Liver (tissue), 9 donors: ENCODE measurements around the gene HBE1. TPM values are rescaled to one million over a fixed set of nuclear protein-coding genes. Genes with fewer than 3 reads are reported as not detected.

Experiments
- DNase-seq: peaks from one replicate; pipeline ENCODE4 v3.0.0-alpha.2; 2017; ENCODE audit warnings: low spot score
- H3K27ac ChIP-seq, 2 donors: one replicate each; pipeline ENCODE4 v1.7.0; 2013; ENCODE audit warnings: inconsistent platforms in 2 of 2, low read length in 2 of 2, control low read depth in 1 of 2, low read depth in 1 of 2, mild to moderate bottlenecking in 1 of 2
- H3K27me3 ChIP-seq, 4 donors: one replicate each; pipeline versions ENCODE4 v1.6.1 to v1.7.0; 2013; ENCODE audit warnings: low read length in 3 of 4, inconsistent platforms in 1 of 4, mild to moderate bottlenecking in 1 of 4, moderate library complexity in 1 of 4; ENCODE audit not compliant: control insufficient read depth in 4 of 4, insufficient read depth in 4 of 4
- H3K36me3 ChIP-seq, 4 donors: one replicate each; pipeline versions ENCODE4 v1.6.1 to v1.7.0; 2013; ENCODE audit warnings: low read length in 3 of 4, mild to moderate bottlenecking in 3 of 4, low read depth in 1 of 4, moderate library complexity in 1 of 4; ENCODE audit not compliant: control insufficient read depth in 4 of 4, insufficient read depth in 3 of 4
- H3K4me1 ChIP-seq, 4 donors: one replicate each; pipeline versions ENCODE4 v1.6.1 to v1.7.0; 2013; ENCODE audit warnings: low read length in 3 of 4, mild to moderate bottlenecking in 3 of 4, moderate library complexity in 1 of 4; ENCODE audit not compliant: control insufficient read depth in 4 of 4, insufficient read depth in 4 of 4
- H3K4me3 ChIP-seq, 3 donors: one replicate each; pipeline versions ENCODE4 v1.6.1 to v1.7.0; 2013; ENCODE audit warnings: low read length in 3 of 3, control low read depth in 1 of 3, low read depth in 1 of 3, mild to moderate bottlenecking in 1 of 3
- H3K9ac ChIP-seq, 2 donors: one replicate each; pipeline ENCODE4 v1.7.0; 2013; ENCODE audit warnings: low read length in 2 of 2, mild to moderate bottlenecking in 2 of 2, moderate library complexity in 2 of 2, control low read depth in 1 of 2, low read depth in 1 of 2
- H3K9me3 ChIP-seq, 4 donors: one replicate each; pipeline versions ENCODE4 v1.6.1 to v1.7.0; 2013; ENCODE audit warnings: low read length in 3 of 4; ENCODE audit not compliant: control insufficient read depth in 4 of 4
- ATF3 ChIP-seq: IDR thresholded peaks from 2 replicates; pipeline ENCODE4 v1.6.1; 2016; ENCODE audit warnings: antibody characterized with exemption
- CTCF ChIP-seq: fragments of 150-350 bp; IDR thresholded peaks from 2 replicates; pipeline ENCODE4 v1.5.1; 2017; ENCODE audit warnings: improper control_type of control experiment, low read depth, low read length; ENCODE audit not compliant: missing input control
- EGR1 ChIP-seq, 2 donors: IDR thresholded peaks; 2 replicates each; pipeline ENCODE4 v1.6.1; 2016 to 2018; ENCODE audit warnings: antibody characterized with exemption in 2 of 2, low read depth in 2 of 2
- FOXA2 ChIP-seq: IDR thresholded peaks from 2 replicates; pipeline ENCODE4 v1.6.1; 2016; ENCODE audit warnings: antibody characterized with exemption
- GABPA ChIP-seq, 2 donors: IDR thresholded peaks in 1 of 2; conservative IDR thresholded peaks in 1 of 2; 2 replicates each; pipeline ENCODE4 v1.6.1; 2016; ENCODE audit warnings: antibody characterized with exemption in 2 of 2, mild to moderate bottlenecking in 1 of 2, moderate library complexity in 1 of 2
- HNF4G ChIP-seq: IDR thresholded peaks from 2 replicates; pipeline ENCODE4 v1.6.1; 2016; ENCODE audit warnings: antibody characterized with exemption
- JUND ChIP-seq, 2 donors: IDR thresholded peaks; 2 replicates each; pipeline ENCODE4 v1.6.1; 2016; ENCODE audit warnings: antibody characterized with exemption in 2 of 2
- NR2F2 ChIP-seq: IDR thresholded peaks from 2 replicates; pipeline ENCODE4 v1.6.1; 2016; ENCODE audit warnings: antibody characterized with exemption
- RAD21 ChIP-seq, 2 donors: IDR thresholded peaks; 2 replicates each; pipeline ENCODE4 v1.6.1; 2016; ENCODE audit warnings: antibody characterized with exemption in 2 of 2, mild to moderate bottlenecking in 2 of 2
- REST ChIP-seq: IDR thresholded peaks from 2 replicates; pipeline ENCODE4 v1.6.1; 2016; ENCODE audit warnings: antibody characterized with exemption, mild to moderate bottlenecking
- RXRA ChIP-seq, 2 donors: IDR thresholded peaks; 2 replicates each; pipeline ENCODE4 v1.6.1; 2017 to 2018; ENCODE audit warnings: antibody characterized with exemption in 2 of 2, mild to moderate bottlenecking in 1 of 2
- SP1 ChIP-seq: IDR thresholded peaks from 2 replicates; pipeline ENCODE4 v1.6.1; 2018; ENCODE audit warnings: antibody characterized with exemption, mild to moderate bottlenecking
- TAF1 ChIP-seq: conservative IDR thresholded peaks from 2 replicates; pipeline ENCODE4 v1.6.1; 2016; ENCODE audit warnings: antibody characterized with exemption, mild to moderate bottlenecking
- YY1 ChIP-seq: IDR thresholded peaks from 2 replicates; pipeline ENCODE4 v1.6.1; 2016; ENCODE audit warnings: antibody characterized with exemption, mild to moderate bottlenecking
- WGBS: extraction: QIAGEN DNeasy Blood & Tissue Kit; methylation state at CpG from one replicate; pipeline ENCODE4 v1.1.7; 2013; 5-methylcytosine and 5-hydroxymethylcytosine counted together
- polyA plus RNA-seq, 2 donors: library from polyadenylated mRNA; stranded (reverse) in 1 of 2; unstranded in 1 of 2; fragments of 200-250 nt in 1 of 2; fragments of >200 nt in 1 of 2; fragmentation: Nextera tagmentation in 1 of 2; extraction: Ambion mirVana in 1 of 2; gene quantifications; one replicate each; pipeline versions ENCODE4 v1.2.1 to v1.2.3, GENCODE V29; 2013 to 2015
- total RNA-seq, 2 donors: library from RNA; depleted of rRNA; stranded (reverse); fragments of >200 nt; gene quantifications; one replicate each; pipeline ENCODE4 v1.2.3, GENCODE V29; 2014
- TF ChIP-seq, protein P1 (sequence below): IDR thresholded peaks from 2 replicates; pipeline ENCODE4 v1.6.1; 2016; ENCODE audit warnings: antibody characterized with exemption
- TF ChIP-seq, protein P2 (sequence below): IDR thresholded peaks from 2 replicates; pipeline ENCODE4 v1.6.1; 2016; ENCODE audit warnings: antibody characterized with exemption
- donor health status: healthy.
- donor health status: healthy.
- donor health status: healthy.
- donor health status: healthy.
- donor health status: healthy.

Gene HBE1
- total and polyA plus RNA-seq, 4 donors: 82.7 TPM; not detected in 3

- WGBS: 97% methylated on average over 1 of the region's 1 CpG
- DNase-seq: no peak
- TF ChIP-seq ATF3 (no peak), HNF4G (no peak), REST (no peak), EGR1 (IDR thresholded peaks at IDR 0.05; ENCODE audit: low read depth in 2 of 2) (no peak), SP1 (no peak), RAD21 (IDR thresholded peaks at IDR 0.05) (no peak)
- no peak overlapping the region for H3K4me3 ChIP-seq
- H3K36me3 ChIP-seq: no peaks in the 10 kb centered on the region
- no peaks in the 10 kb centered on the region for H3K9me3 ChIP-seq
- no peaks in the 10 kb centered on the region for H3K4me1 ChIP-seq
- peaks cover 0 to 3% (median 0%) of the 10 kb centered on the region in 4 donors for H3K27me3 ChIP-seq
- H3K27ac ChIP-seq: no peak overlapping the region
- H3K9ac ChIP-seq: no peak overlapping the region
Observed at GRCh38 chr11:5310423-5310822, 40.7 kb upstream of the HBE1 start.

DNA sequence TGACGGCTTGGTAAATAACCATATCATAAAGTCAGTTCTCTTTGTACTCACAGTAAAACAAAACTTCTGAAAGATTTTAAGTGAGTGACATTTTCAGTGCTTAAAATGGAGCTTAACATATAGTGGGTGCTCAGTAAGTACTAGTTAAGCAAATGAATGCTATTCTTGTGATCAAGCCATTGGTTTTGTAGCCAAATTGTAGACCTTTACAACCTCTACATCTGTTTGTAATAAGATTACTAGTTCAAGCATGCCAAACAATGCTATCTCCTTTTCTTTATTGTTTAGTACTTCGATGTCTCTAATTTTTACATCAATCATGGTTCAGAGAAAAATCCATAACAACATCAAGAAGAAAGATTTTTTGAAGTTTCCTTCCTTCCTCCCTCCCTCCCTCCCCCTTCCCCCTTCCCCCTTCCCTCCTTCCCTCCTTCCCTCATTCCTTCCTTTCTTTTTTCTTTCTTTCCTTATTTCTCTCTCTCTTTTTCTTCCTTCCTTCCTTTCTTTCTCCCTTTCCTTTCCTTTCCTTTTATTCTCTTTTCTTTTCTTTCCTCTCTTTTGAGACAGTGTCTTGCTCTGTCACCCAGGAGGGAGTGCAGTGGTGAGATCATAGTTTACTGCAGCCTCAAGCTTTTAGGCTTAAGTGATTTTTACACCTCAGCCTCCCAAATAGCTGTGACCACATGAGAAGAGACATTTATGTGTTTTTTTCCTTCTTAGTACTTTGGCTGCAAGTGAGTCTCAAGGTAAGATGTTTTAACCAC lies 37.7 kb upstream of the HBE1 start:
- Histone ChIP-seq H3K27me3 (no peaks in the 10 kb centered on the region), H3K9me3 (no peaks in the 10 kb centered on the region), H3K4me3 (no peak overlapping the region), H3K27ac (no peak overlapping the region), H3K9ac (no peak overlapping the region), H3K4me1 (no peaks in the 10 kb centered on the region), H3K36me3 (no peaks in the 10 kb centered on the region)
- no peak for DNase-seq
- no peak for TF ChIP-seq FOXA2
- TF ChIP-seq, protein P1, sequence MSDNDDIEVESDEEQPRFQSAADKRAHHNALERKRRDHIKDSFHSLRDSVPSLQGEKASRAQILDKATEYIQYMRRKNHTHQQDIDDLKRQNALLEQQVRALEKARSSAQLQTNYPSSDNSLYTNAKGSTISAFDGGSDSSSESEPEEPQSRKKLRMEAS: no peak
- no peak for TF ChIP-seq HNF4G
- no peak for TF ChIP-seq NR2F2
- no peak for TF ChIP-seq CTCF
- no peak for TF ChIP-seq RAD21 (IDR thresholded peaks at IDR 0.05)
- no peak for TF ChIP-seq SP1
- TF ChIP-seq, protein P2, sequence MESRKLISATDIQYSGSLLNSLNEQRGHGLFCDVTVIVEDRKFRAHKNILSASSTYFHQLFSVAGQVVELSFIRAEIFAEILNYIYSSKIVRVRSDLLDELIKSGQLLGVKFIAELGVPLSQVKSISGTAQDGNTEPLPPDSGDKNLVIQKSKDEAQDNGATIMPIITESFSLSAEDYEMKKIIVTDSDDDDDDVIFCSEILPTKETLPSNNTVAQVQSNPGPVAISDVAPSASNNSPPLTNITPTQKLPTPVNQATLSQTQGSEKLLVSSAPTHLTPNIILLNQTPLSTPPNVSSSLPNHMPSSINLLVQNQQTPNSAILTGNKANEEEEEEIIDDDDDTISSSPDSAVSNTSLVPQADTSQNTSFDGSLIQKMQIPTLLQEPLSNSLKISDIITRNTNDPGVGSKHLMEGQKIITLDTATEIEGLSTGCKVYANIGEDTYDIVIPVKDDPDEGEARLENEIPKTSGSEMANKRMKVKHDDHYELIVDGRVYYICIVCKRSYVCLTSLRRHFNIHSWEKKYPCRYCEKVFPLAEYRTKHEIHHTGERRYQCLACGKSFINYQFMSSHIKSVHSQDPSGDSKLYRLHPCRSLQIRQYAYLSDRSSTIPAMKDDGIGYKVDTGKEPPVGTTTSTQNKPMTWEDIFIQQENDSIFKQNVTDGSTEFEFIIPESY: no peak
- no peak for TF ChIP-seq GABPA (IDR thresholded peaks at IDR 0.05 in 1 of 2, conservative IDR thresholded peaks at IDR 0.05 in 1 of 2)
- no peak for TF ChIP-seq YY1
- TF ChIP-seq REST: no peak
- TF ChIP-seq EGR1 (IDR thresholded peaks at IDR 0.05; ENCODE audit: low read depth in 2 of 2): no peak
- TF ChIP-seq TAF1: no peak
- no peak for TF ChIP-seq ATF3
- TF ChIP-seq RXRA (IDR thresholded peaks at IDR 0.05): no peak
- TF ChIP-seq JUND (IDR thresholded peaks at IDR 0.05): no peak
- 69% methylated on average over 2 of the region's 2 CpGs for WGBS
